PC-3 (cell line): ENCODE measurements around the gene CARD16. TPM values are rescaled to one million over a fixed set of nuclear protein-coding genes. Genes with fewer than 3 reads are reported as not detected.
"Not testable (repeated sequence)": the region's sequence is repeated elsewhere in the genome, so short reads cannot be mapped to it uniquely, and the experiment has no call there.

Experiments
- ATAC-seq: fragments of 200-7000 bp; cut with Tn5 transposase; 2 replicates; pipeline ENCODE4 v1.9.1; 2020; ENCODE audit warnings: mild to moderate bottlenecking, moderate library complexity
- BruUV-seq: library from RNA; stranded (reverse); fragments of 400-500 nt; replicated peaks from 2 replicates; lab custom pipeline; 2021; lab: Mats Ljungman, UMichigan
- CTCF ChIA-PET: fragments of 300-600 bp; sonication (Branson Sonifier 250); formaldehyde crosslinking; loops from one replicate; lab custom pipeline; 2022; ENCODE audit warnings: antibody characterized with exemption; lab: Charles Lee
- POLR2A ChIA-PET: fragments of 300-600 bp; sonication (Branson Sonifier 250); formaldehyde crosslinking; loops from one replicate; lab custom pipeline; 2022; ENCODE audit warnings: antibody characterized with exemption; ENCODE audit not compliant: unreplicated experiment; lab: Charles Lee
- DNase-seq: peaks from one replicate; pipeline ENCODE4 v3.0.0-alpha.2; 2015
- H2AFZ ChIP-seq: fragments of 300-600 bp; sonication (generic); 2 replicates; pipeline ENCODE4 v1.6.0; 2016; ENCODE audit warnings: antibody characterized with exemption, low read length
- H3F3A ChIP-seq: fragments of 300-600 bp; sonication (generic); one replicate; pipeline ENCODE4 v1.6.0; 2017; ENCODE audit warnings: antibody characterized with exemption, low read length, control low read depth, mild to moderate bottlenecking; ENCODE audit not compliant: unreplicated experiment
- H3K27ac ChIP-seq: fragments of 300-600 bp; sonication (generic); 2 replicates; pipeline ENCODE4 v1.5.1; 2016; ENCODE audit warnings: mild to moderate bottlenecking, low read length
- H3K27me3 ChIP-seq: fragments of 300-600 bp; sonication (generic); 2 replicates; pipeline ENCODE4 v1.6.1; 2016; ENCODE audit warnings: low read length, mixed read lengths
- H3K36me3 ChIP-seq: fragments of 300-600 bp; sonication (generic); 2 replicates; pipeline ENCODE4 v1.6.1; 2016; ENCODE audit warnings: low read depth, mixed run types, low read length, mixed read lengths
- H3K4me1 ChIP-seq: fragments of 300-600 bp; sonication (generic); 2 replicates; pipeline ENCODE4 v1.5.1; 2016; ENCODE audit warnings: low read length; ENCODE audit not compliant: insufficient read depth
- H3K4me2 ChIP-seq: fragments of 300-600 bp; sonication (generic); 2 replicates; pipeline ENCODE4 v1.6.0; 2016; ENCODE audit warnings: low read length
- H3K4me3 ChIP-seq: fragments of 300-600 bp; sonication (generic); 2 replicates; pipeline ENCODE4 v1.5.1; 2016; ENCODE audit warnings: mild to moderate bottlenecking, low read length, mixed read lengths
- H3K79me2 ChIP-seq: fragments of 300-600 bp; sonication (generic); 2 replicates; pipeline ENCODE4 v1.6.1; 2017; ENCODE audit warnings: low read length, mixed read lengths
- H3K9ac ChIP-seq: fragments of 300-600 bp; sonication (generic); 2 replicates; pipeline ENCODE4 v1.6.0; 2016; ENCODE audit warnings: mild to moderate bottlenecking, low read length
- H3K9me2 ChIP-seq: fragments of 300-600 bp; sonication (generic); replicated peaks from 2 replicates; pipeline ENCODE4 v1.6.1; 2016; ENCODE audit warnings: mixed run types, low read length, mixed read lengths
- H3K9me3 ChIP-seq: fragments of 300-600 bp; sonication (generic); 2 replicates; pipeline ENCODE4 v1.6.1; 2016; ENCODE audit warnings: low read length, mixed read lengths
- H4K20me1 ChIP-seq: fragments of 300-600 bp; sonication (generic); 2 replicates; pipeline ENCODE4 v1.6.1; 2016; ENCODE audit warnings: low read length, mixed read lengths
- EZH2 ChIP-seq: fragments of 300-600 bp; sonication (generic); IDR thresholded peaks from one replicate; pipeline ENCODE4 v1.6.1; 2017; ENCODE audit warnings: antibody characterized with exemption, mild to moderate bottlenecking, low read length; ENCODE audit not compliant: unreplicated experiment
- EZH2phosphoT487 ChIP-seq: fragments of 300-600 bp; sonication (generic); IDR thresholded peaks from 2 replicates; pipeline ENCODE4 v1.6.1; 2018; ENCODE audit warnings: mild to moderate bottlenecking, antibody characterized with exemption, low read length, borderline replicate concordance
- intact Hi-C: fragments of 100-400 bp; cut with micrococcal nuclease; formaldehyde crosslinking; loops from 2 replicates; pipeline ENCODE4 v1.9.0; 2023
- total RNA-seq: library from RNA; depleted of rRNA; stranded (reverse); fragments of >200 nt; gene quantifications from 2 replicates; pipeline ENCODE4 v1.2.3, GENCODE V29; 2014
- TF ChIP-seq, protein P1 (sequence below): fragments of 300-600 bp; sonication (generic); conservative IDR thresholded peaks from 2 replicates; pipeline ENCODE4 v1.5.1; 2017; ENCODE audit warnings: antibody characterized with exemption, low read depth, mild to moderate bottlenecking, low read length

Gene CARD16
- total RNA-seq, 1 experiment from 2014 or later, result not detected

DNA sequence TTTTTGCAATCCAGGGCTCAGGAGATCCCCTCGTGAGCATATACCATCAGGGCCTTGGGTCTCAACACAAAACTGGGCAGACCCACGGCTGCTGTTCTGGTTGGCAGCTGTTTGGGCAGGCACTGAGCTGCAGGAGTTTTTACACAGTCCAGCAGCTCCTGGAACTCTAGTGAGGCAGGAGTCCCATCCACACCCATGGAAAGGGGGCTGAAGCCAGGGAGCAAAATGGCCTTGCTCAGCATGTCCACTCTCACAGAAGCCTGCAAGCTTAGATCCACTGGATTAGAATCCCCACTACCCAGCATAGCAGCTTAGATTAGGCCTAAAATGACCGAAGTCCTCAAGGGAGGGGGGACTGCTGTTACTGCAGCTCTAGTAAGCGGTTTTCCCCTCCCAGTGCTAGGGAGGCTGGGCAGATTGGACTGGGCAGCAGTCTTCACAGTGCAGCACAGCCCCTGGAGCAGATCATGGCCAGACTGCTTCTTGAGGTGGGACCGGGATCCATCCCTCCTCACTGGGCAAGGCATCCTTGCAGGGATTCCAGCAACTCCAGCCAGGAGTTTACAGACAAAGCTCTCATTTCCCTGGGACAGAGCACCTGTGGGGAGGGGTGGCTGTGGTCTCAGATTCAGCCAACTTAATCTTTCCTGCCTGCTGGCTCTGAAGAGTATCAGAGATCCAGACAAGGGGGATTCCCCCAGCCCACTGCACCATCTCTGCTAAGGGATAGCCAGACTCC lies 36.4 kb upstream of the CARD16 start:
- ChIA-PET POLR2A (no interaction called here), CTCF (no interaction called here)
- Histone ChIP-seq H3K36me3 (no peaks in the 10 kb centered on the region), H3K4me1 (no peaks in the 10 kb centered on the region), H3K9me3 (no peaks in the 10 kb centered on the region), H3K79me2 (no peaks in the 10 kb centered on the region), H2AFZ (no peak overlapping the region), H3K4me2 (no peak overlapping the region), H3K27ac (no peak overlapping the region), H3F3A (no peaks in the 10 kb centered on the region), H4K20me1 (no peaks in the 10 kb centered on the region), H3K4me3 (no peak overlapping the region), H3K9me2 (no peaks in the 10 kb centered on the region), H3K27me3 (no peaks in the 10 kb centered on the region), H3K9ac (no peak overlapping the region)
- no TSS peak for BruUV-seq
- intact Hi-C loops, result no loop called here
- TF ChIP-seq, protein P1, sequence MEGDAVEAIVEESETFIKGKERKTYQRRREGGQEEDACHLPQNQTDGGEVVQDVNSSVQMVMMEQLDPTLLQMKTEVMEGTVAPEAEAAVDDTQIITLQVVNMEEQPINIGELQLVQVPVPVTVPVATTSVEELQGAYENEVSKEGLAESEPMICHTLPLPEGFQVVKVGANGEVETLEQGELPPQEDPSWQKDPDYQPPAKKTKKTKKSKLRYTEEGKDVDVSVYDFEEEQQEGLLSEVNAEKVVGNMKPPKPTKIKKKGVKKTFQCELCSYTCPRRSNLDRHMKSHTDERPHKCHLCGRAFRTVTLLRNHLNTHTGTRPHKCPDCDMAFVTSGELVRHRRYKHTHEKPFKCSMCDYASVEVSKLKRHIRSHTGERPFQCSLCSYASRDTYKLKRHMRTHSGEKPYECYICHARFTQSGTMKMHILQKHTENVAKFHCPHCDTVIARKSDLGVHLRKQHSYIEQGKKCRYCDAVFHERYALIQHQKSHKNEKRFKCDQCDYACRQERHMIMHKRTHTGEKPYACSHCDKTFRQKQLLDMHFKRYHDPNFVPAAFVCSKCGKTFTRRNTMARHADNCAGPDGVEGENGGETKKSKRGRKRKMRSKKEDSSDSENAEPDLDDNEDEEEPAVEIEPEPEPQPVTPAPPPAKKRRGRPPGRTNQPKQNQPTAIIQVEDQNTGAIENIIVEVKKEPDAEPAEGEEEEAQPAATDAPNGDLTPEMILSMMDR, result no peak
- TF ChIP-seq EZH2phosphoT487 (no peak), EZH2 (no peak)
- ATAC-seq, result no peak
- no peak for DNase-seq

DNA sequence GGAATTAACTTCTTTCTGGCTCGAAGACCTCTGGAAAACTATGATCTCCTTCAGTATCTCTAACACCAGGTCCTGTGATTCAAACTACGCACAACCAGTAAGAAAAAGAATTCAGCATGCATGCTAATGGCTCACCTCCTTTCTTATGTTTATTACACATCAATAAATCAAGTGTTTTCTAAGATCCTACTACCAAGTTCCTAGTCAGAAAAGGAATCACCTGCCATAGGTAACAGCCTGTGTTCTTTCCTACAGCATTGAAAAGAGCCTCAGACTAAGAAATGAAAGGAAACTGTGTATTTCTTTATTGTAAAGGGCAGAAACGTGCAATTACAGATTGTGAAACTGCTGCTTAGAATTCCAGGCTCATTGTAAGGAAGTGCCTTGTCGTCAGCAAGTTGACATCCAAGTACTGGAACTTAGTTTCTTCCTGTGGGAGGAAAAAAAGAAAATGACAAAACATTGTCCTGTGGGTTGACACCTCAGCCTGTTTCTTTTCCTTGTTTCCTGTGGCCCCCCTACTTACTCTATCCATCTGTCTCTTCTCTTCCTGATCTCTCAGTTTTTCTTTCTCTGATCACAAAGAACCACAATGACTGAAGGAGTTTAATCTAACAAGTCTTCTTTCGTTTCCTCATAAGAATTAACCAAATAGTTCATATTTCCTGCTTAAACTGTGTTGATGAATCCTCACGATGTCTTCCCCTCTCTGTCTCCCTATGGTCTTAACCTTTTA lies 35.2 kb upstream of the CARD16 start:
- H3K79me2 ChIP-seq, H3K4me1 ChIP-seq, BruUV-seq, H3K27ac ChIP-seq, H3K36me3 ChIP-seq, H3K4me2 ChIP-seq, intact Hi-C loops, H3K9ac ChIP-seq, CTCF ChIA-PET, H3K9me3 ChIP-seq, H3K27me3 ChIP-seq, H3K9me2 ChIP-seq, DNase-seq, H3F3A ChIP-seq, H3K4me3 ChIP-seq, ATAC-seq, H2AFZ ChIP-seq, POLR2A ChIA-PET, H4K20me1 ChIP-seq: not testable (repeated sequence)

DNA sequence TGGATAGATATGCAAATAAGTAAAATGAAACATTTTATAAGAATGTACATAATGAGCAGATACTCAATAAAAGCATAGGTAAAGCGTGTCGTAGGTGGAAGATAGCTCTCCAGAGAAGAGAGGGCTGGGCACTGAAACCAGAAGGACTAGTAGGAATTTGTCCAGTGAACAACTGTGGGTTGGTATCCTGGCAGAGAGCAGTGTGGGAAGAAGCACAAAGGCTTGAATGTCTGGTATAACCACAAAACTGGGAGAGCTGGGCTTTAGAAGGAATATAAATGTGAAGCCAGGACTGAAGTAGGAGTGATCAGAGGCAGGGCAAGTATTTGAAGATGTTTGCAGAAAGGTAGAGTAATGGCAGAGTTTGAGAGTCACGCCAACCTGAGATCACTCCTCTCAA lies 33.1 kb upstream of the CARD16 start:
- no peaks in the 10 kb centered on the region for H3K79me2 ChIP-seq
- H3K4me1 ChIP-seq, result no peaks in the 10 kb centered on the region
- no peaks in the 10 kb centered on the region for H3F3A ChIP-seq
- no peak overlapping the region for H3K27ac ChIP-seq
- ChIA-PET CTCF (no interaction called here), POLR2A (no interaction called here)
- no peak for DNase-seq
- H3K9me2 ChIP-seq, result no peaks in the 10 kb centered on the region
- no peak for ATAC-seq
- BruUV-seq, result no TSS peak
- no peaks in the 10 kb centered on the region for H3K9me3 ChIP-seq
- intact Hi-C loops, result no loop called here
- H3K4me3 ChIP-seq, result no peak overlapping the region
- no peaks in the 10 kb centered on the region for H3K36me3 ChIP-seq
- no peak overlapping the region for H2AFZ ChIP-seq
- H3K4me2 ChIP-seq, result no peak overlapping the region
- no peaks in the 10 kb centered on the region for H3K27me3 ChIP-seq
- H3K9ac ChIP-seq, result no peak overlapping the region
- TF ChIP-seq EZH2phosphoT487 (no peak), EZH2 (no peak)
- TF ChIP-seq, protein P1, result no peak
- H4K20me1 ChIP-seq, result no peaks in the 10 kb centered on the region

DNA sequence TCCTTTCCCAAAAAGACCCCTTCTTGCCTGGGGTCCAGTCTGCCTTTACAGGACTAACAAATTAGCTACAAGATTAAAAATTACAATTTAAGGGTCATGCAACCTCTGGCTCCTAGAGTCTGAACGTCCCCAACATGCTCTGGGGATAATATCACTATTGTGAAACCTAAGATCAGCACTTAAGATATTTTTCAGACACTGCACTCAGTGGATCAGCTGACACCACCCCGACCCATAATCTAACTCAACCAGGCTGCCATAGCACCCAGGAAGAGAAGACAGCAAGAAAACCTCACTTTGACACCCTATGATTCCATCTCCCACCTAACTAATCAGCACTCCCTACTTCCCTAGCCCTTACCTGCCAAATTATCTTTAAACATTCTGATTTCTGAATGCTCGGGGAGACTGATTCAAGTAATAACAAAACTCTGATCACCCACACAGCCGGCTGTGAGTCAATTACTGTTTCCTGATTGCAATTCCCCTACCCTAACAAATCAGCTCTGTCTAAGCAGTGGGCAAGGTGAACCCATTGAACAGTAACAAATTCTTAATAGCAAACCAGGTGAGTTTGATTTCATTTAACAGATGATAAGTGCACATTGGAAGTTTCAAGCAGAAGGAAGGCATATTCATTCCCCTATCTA lies 32.1 kb upstream of the CARD16 start:
- H4K20me1 ChIP-seq, H3K79me2 ChIP-seq, POLR2A ChIA-PET, CTCF ChIA-PET, H3K27ac ChIP-seq, H3K9ac ChIP-seq, H3K4me3 ChIP-seq, ATAC-seq, H3K4me2 ChIP-seq, DNase-seq, H3K27me3 ChIP-seq, H3K4me1 ChIP-seq, H3K36me3 ChIP-seq, H3F3A ChIP-seq, H2AFZ ChIP-seq, H3K9me2 ChIP-seq, BruUV-seq, intact Hi-C loops, H3K9me3 ChIP-seq: not testable (repeated sequence)
